Measurements from ENCODE around the gene TMEM42. TPM values are rescaled to one million over a fixed set of nuclear protein-coding genes. Genes with fewer than 3 reads are reported as not detected.
"Not testable (repeated sequence)": the region's sequence is repeated elsewhere in the genome, so short reads cannot be mapped to it uniquely, and the experiment has no call there.

Gene TMEM42
- total RNA-seq, 2 experiments from 2014 or later = 9.3 to 9.7 TPM

DNA sequence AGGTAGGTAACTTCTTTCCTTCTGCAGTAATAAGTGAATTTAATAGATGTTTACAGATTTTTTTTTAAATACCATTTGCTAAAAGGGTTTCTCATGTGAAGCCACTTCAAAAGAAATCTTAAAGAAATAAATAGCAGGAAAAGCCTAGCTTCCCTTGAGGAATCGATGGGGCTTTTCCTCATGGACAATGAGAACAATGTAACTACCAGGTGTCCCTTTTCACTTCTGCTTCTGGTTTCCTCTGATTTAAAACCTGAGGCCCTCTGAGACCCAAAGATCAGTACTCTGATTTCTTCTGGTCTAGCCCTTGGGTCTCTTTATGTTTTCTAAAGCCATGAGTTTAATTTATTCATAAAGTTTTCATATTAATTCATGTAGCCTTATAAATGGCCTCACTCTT lies 13.1 kb upstream of the TMEM42 start:
- ChIA-PET CTCF (no interaction called here), POLR2A (interaction anchor here (1.2 kb wide), 1 partner anchor 10 kb away, joined by 3 read pairs; no protein-coding TSS in a partner anchor)
- Mint-ChIP-seq H3K9me3 (no peaks in the 10 kb centered on the region), H3K36me3 (ENCODE audit: low read depth) (peaks cover 64% of the 10 kb centered on the region), H3K27ac (no peak overlapping the region), H3K4me1 (no peaks in the 10 kb centered on the region), H3K27me3 (no peaks in the 10 kb centered on the region), H3K4me3 (no peak overlapping the region)
- DNase-seq = no peak

DNA sequence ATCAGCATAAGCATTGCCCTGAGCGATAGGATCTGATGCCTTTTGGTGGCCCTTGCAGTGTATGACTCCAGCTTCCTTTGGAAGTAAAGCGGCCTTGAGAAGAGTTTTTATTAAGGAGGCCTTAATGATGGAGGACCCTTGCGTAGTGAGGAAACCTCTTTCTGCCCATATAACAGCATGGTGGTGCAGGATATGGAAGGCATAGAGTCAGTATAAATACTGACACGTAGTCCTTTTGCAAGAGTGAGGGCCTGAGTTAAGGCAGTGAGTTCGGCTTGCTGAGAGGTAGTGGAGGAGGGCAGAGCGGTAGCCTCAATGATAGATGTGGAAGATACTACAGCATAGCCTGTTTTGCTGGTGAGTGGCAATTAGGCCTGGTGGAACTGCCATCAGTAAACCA lies 5.0 kb upstream of the TMEM42 start:
- H3K27ac Mint-ChIP-seq, H3K27me3 Mint-ChIP-seq, POLR2A ChIA-PET, H3K9me3 Mint-ChIP-seq, H3K4me1 Mint-ChIP-seq, H3K4me3 Mint-ChIP-seq, DNase-seq, CTCF ChIA-PET: not testable (repeated sequence)
- H3K36me3 Mint-ChIP-seq (ENCODE audit: low read depth) = peaks cover 16% of the 10 kb centered on the region

GRCh38 chr3:44860117-44860516 lies 1.6 kb upstream of the TMEM42 start:
- Mint-ChIP-seq H3K27ac (no peak overlapping the region), H3K9me3 (no peaks in the 10 kb centered on the region), H3K36me3 (ENCODE audit: low read depth) (peaks cover 6% of the 10 kb centered on the region), H3K4me3 (no peak overlapping the region), H3K27me3 (no peaks in the 10 kb centered on the region), H3K4me1 (peaks cover 20% of the 10 kb centered on the region)
- POLR2A ChIA-PET = interaction anchor here (2.0 kb wide), 1 partner anchor 99 kb away, joined by 6 read pairs; the partner anchor contains the start of genes KIAA1143 and KIF15
- CTCF ChIA-PET = interaction anchor here (0.6 kb wide), 1 partner anchor 1540 kb away, joined by 4 read pairs; no protein-coding TSS in a partner anchor
- no peak for DNase-seq

DNA sequence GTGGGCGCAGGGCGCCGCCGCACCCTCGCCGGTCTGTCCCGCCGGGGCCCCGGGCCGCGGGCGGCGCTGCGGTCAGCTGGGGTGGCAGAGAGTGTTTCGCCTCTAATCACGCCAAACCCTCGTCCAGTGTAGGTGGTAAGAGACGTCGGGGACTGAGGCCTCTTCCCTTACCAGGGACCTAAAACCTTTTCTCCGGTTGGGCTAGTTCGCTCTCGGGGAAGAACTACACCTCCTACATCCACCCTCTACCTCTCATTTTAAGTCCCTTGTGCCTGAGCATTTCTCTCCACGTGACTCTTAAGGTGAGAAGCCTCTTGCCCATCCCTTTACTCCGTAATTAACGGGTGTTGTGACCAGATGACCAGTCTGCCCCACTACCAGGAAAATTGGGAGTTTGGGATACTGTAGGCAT lies 520 bp downstream of the TMEM42 start:
- ChIA-PET POLR2A (interaction anchor here (0.9 to 1.1 kb wide), 3 partner anchors 26 to 110 kb away, joined by 3 read pairs; partner anchors contain the start of genes KIAA1143 and KIF15), CTCF (no interaction called here)
- Mint-ChIP-seq H3K4me3 (peak overlapping the region; percentile 77), H3K4me1 (peaks cover 36% of the 10 kb centered on the region), H3K9me3 (no peaks in the 10 kb centered on the region), H3K27ac (peak overlapping the region; percentile 70), H3K36me3 (ENCODE audit: low read depth) (peaks cover 21% of the 10 kb centered on the region), H3K27me3 (no peaks in the 10 kb centered on the region)
- no peak for DNase-seq

DNA sequence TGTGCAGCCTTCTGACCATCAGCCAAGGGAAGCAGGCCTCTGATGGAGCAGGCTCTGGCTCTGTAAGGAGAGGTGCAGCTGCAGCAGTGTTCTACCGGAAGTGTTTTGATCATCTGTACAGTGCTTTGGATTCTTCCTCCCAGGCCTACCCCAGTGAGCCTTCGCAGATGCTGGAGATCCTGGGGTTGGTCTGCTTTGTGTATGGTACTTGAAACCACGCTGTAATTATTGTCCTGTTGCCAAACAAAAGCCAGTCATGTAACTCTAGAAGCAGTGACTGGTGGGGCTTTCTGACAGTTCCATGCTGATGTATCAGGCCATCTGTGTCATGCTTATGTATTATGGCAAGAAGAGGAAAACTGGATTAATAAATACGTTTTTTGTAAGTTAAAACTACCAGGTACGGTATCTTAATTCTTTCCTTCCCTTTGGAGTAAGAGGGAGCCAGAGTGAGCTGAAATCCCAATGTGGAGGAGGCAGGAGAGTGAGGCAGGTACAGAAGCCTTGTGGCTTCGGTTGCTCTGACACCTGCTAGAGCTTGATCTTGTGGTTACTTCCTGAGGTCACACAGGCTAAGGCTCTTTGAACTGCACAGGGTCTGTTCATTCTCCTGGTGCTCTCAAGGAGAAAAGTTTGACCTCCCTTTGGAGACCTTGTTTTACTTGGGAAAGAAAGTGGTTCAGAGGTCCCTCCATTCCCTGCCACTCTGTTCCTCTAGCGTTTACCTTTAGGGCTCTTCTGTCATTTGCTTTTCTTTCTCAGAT lies 3.7 kb downstream of the TMEM42 start:
- Mint-ChIP-seq H3K4me3 (no peak overlapping the region), H3K9me3 (no peaks in the 10 kb centered on the region), H3K36me3 (ENCODE audit: low read depth) (peaks cover 25% of the 10 kb centered on the region), H3K27ac (peak overlapping the region; percentile 60), H3K4me1 (peaks cover 36% of the 10 kb centered on the region), H3K27me3 (no peaks in the 10 kb centered on the region)
- POLR2A ChIA-PET = no interaction called here
- CTCF ChIA-PET = interaction anchor here (0.6 to 0.7 kb wide), 2 partner anchors 33 to 211 kb away, joined by 3 read pairs; no protein-coding TSS in a partner anchor
- no peak for DNase-seq

DNA sequence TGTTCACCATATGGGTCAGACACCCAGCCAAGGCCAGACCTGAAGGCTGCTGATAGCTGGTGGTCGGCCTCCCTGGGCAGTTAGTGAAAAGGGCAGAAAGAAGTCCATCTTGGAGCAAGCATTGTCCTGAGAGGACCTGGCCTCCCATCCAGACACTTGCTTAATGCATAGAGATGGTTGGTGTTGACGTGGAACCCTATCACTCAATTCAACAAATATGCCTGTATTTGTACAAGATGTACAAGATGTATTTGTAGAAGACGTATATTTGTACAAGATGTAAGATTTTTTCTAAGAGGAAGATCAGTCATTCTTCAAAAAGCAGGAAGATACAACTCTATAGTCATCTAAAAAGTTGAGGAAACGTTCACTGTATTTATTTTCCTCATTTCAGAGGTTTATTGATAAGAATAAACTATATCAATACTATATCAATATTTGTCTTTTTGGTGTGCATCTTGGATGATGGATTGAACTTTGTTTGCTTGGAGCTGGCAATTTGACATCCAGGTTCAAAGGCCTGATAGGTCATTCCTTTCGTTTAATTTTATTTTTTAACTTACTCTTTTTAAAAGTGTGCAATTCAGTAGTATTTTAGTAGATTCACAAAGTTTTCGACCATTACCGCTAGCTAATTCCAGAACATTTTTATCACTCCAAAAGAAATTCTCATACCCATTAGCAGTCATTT lies 5.9 kb downstream of the TMEM42 start:
- ChIA-PET POLR2A (no interaction called here), CTCF (no interaction called here)
- Mint-ChIP-seq H3K27ac (no peak overlapping the region), H3K4me3 (no peak overlapping the region), H3K9me3 (no peaks in the 10 kb centered on the region), H3K27me3 (no peaks in the 10 kb centered on the region), H3K4me1 (peaks cover 29% of the 10 kb centered on the region), H3K36me3 (ENCODE audit: low read depth) (peaks cover 23% of the 10 kb centered on the region)
- no peak for DNase-seq

DNA sequence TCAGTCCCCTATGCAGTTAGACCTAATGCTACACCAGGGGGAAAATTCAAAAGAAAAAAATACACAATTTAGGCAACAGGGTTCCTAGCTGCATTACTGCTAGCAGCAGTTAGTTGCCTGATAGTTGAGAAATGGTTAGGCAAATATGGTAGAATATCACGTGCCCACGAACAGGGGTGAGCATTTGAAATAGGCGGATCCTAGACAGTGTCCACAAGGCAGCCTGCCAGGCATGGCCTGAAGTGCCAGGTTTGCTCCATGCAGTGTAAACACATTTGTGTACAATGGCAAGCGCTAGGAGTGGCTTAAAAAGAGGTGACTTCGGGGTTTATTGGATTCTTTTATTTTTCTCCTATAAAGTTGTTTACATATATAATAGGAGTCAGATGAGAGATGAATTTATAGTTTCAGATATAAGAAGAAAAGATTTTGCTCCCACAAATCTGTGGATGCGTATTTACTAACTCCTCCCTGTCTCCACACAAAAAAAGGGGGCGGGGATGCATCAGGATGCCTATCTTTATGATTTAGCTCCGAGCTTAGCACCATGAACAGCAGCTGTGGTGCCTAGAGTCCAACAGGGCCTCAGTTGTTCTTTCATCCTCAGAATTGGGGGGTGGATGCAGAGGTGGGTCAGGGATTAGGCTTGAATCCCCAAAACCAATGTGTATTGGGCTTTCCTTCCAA lies 8.8 kb downstream of the TMEM42 start:
- POLR2A ChIA-PET = no interaction called here
- H3K4me1 Mint-ChIP-seq = peaks cover 11% of the 10 kb centered on the region
- no peaks in the 10 kb centered on the region for H3K27me3 Mint-ChIP-seq
- CTCF ChIA-PET = no interaction called here
- H3K36me3 Mint-ChIP-seq (ENCODE audit: low read depth) = peaks cover 17% of the 10 kb centered on the region
- no peaks in the 10 kb centered on the region for H3K9me3 Mint-ChIP-seq
- no peak overlapping the region for H3K27ac Mint-ChIP-seq
- no peak for DNase-seq
- H3K4me3 Mint-ChIP-seq = no peak overlapping the region

- no peak for DNase-seq
- H3K36me3 Mint-ChIP-seq (ENCODE audit: low read depth) = no peaks in the 10 kb centered on the region
- H3K9me3 Mint-ChIP-seq = no peaks in the 10 kb centered on the region
- H3K4me1 Mint-ChIP-seq = no peaks in the 10 kb centered on the region
- POLR2A ChIA-PET = no interaction called here
- CTCF ChIA-PET = no interaction called here
- H3K27ac Mint-ChIP-seq = no peak within 1 kb of the TSS
- H3K27me3 Mint-ChIP-seq = peaks cover 4% of the 10 kb centered on the region
- H3K4me3 Mint-ChIP-seq = no peak within 1 kb of the TSS
Measured at GRCh38 chr3:44874308-44874707, 12.6 kb downstream of the TMEM42 start, which contains the start of gene TGM4. Gene TGM4, plus strand, starts transcription at chr3:44874608. Its CDS starts 71 bp downstream, at chr3:44874679.

- Mint-ChIP-seq H3K27me3 (peaks cover 4% of the 10 kb centered on the region), H3K4me1 (no peaks in the 10 kb centered on the region), H3K9me3 (no peaks in the 10 kb centered on the region), H3K4me3 (no peak overlapping the region), H3K36me3 (ENCODE audit: low read depth) (no peaks in the 10 kb centered on the region), H3K27ac (no peak overlapping the region)
- POLR2A ChIA-PET = no interaction called here
- CTCF ChIA-PET = no interaction called here
- DNase-seq = no peak
Measured at GRCh38 chr3:44875596-44875995, 13.9 kb downstream of the TMEM42 start.

GRCh38 chr3:44877333-44877732 lies 15.6 kb downstream of the TMEM42 start:
- Mint-ChIP-seq H3K9me3 (no peaks in the 10 kb centered on the region), H3K36me3 (ENCODE audit: low read depth) (no peaks in the 10 kb centered on the region), H3K27ac (no peak overlapping the region), H3K4me1 (no peaks in the 10 kb centered on the region), H3K27me3 (peaks cover 6% of the 10 kb centered on the region), H3K4me3 (no peak overlapping the region)
- CTCF ChIA-PET = no interaction called here
- POLR2A ChIA-PET = no interaction called here
- DNase-seq = no peak

DNA sequence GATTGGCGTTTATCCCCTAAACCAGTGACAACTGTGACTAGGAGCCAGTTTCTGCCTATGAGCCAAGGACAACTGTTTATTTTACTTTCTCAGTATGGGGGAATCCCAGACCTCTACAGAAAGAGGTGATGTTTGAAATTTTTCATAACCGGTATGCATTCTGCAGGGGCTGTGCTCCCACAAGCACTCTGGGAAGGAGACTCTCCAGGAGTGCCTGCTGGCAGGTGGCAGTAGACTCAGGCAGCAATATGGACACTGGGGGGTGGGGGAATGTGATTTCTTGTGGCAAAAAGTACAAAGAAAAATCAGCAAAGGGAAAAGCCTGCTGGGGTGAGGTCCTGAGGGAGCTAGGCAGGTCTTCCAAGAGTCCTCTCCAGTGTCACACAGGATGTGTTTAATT lies 18.6 kb downstream of the TMEM42 start:
- no peaks in the 10 kb centered on the region for H3K9me3 Mint-ChIP-seq
- no peak overlapping the region for H3K27ac Mint-ChIP-seq
- no peaks in the 10 kb centered on the region for H3K36me3 Mint-ChIP-seq (ENCODE audit: low read depth)
- H3K4me3 Mint-ChIP-seq = no peak overlapping the region
- DNase-seq = no peak
- ChIA-PET POLR2A (no interaction called here), CTCF (interaction anchor here (1.5 kb wide), 1 partner anchor 34 kb away, joined by 4 read pairs; no protein-coding TSS in a partner anchor)
- H3K27me3 Mint-ChIP-seq = peaks cover 10% of the 10 kb centered on the region
- H3K4me1 Mint-ChIP-seq = no peaks in the 10 kb centered on the region

DNA sequence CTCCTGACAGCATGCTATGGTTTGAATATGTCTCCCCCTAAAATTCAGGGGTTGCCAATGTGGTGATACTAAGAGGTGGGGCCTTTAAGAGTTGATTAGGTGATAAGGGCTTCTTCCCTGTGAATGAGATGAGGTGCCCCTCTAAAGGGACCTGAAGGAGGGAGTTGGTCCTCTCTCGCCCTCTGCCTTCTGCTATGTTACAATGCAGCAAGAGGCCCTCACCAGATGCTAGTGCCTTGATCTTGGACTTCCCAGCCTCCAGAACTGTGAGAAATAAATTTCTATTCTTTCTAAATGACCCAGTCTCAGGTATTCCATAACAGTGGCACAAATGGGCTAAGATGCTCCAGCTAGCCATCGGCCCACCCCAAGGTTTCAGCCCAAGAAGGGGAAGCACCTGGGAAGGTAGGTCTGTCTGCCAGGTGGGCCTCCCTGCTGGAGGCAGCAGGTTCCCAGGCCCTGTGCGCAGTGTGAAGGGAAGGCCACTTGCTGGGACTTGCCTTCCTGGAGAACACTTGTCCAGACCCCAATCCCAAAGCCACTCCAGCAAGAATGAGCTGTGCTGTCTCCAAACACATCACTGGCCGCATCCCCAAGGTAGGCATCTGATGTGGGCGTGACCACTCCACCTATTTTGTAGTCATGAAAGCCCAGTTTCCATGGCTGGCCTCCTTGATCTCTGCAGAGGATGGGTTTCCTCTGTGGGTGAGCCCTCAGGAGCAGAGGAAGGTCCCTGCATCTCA lies 21.7 kb downstream of the TMEM42 start:
- Mint-ChIP-seq H3K36me3 (ENCODE audit: low read depth) (no peaks in the 10 kb centered on the region), H3K4me1 (no peaks in the 10 kb centered on the region), H3K9me3 (no peaks in the 10 kb centered on the region), H3K4me3 (no peak overlapping the region), H3K27me3 (peaks cover 6% of the 10 kb centered on the region), H3K27ac (no peak overlapping the region)
- no peak for DNase-seq
- POLR2A ChIA-PET = no interaction called here
- CTCF ChIA-PET = no interaction called here

- H3K4me3 Mint-ChIP-seq = no peak overlapping the region
- CTCF ChIA-PET = no interaction called here
- no peak for DNase-seq
- no peaks in the 10 kb centered on the region for H3K4me1 Mint-ChIP-seq
- no peaks in the 10 kb centered on the region for H3K36me3 Mint-ChIP-seq (ENCODE audit: low read depth)
- no peaks in the 10 kb centered on the region for H3K9me3 Mint-ChIP-seq
- H3K27ac Mint-ChIP-seq = no peak overlapping the region
- POLR2A ChIA-PET = no interaction called here
- peaks cover 6% of the 10 kb centered on the region for H3K27me3 Mint-ChIP-seq
Measured at GRCh38 chr3:44883999-44884431, 22.3 kb downstream of the TMEM42 start.
